BE2C (cell line): ENCODE results near the gene HMGXB3.

ENCODE experiments used
- DNase-seq: peaks from one replicate; pipeline ENCODE4 v3.0.0-alpha.2; 2020
- H3K27me3 ChIP-seq: fragments of 250-450 bp; sonication (Bioruptor Pico); 2 replicates; pipeline ENCODE4 v1.5.1; 2020; ENCODE audit warnings: mild to moderate bottlenecking
- H3K36me3 ChIP-seq: fragments of 250-450 bp; sonication (Bioruptor Pico); 2 replicates; pipeline ENCODE4 v1.5.1; 2020; ENCODE audit warnings: mild to moderate bottlenecking
- H3K4me1 ChIP-seq: fragments of 250-450 bp; sonication (Bioruptor Pico); 2 replicates; pipeline ENCODE4 v1.5.1; 2020
- H3K4me3 ChIP-seq: 2 replicates; pipeline ENCODE4 v1.5.1; 2011; ENCODE audit warnings: low read depth, low read length
- H3K9me3 ChIP-seq: fragments of 250-450 bp; sonication (Bioruptor Pico); 2 replicates; pipeline ENCODE4 v1.5.1; 2020
- TF ChIP-seq, protein P1 (sequence below): IDR thresholded peaks from 2 replicates; pipeline ENCODE4 v1.5.1; 2012; ENCODE audit warnings: mild to moderate bottlenecking, low read depth, low read length

HMGXB3 gene

DNA sequence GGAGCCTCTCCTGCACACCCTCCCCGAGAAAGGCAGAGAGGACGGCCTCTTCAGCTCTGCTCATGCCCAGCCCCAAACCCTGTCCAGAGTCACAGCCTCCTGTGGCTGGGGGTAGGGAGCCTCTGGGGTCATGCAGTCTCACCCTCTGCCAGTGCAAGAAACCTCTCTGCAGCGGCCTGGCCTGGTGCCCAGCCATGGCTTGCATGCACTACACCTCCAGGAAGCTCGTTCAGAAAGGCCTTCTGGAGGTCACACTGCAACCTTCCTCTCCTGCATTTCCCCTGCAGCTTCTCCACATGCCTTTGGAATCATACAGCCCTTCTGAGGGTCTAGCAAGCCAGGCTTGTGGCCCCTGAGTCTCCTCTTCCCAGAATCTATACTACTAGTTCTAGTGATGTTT is 67.9 kb downstream of the HMGXB3 start:
- no peaks in the 10 kb centered on the region for H3K36me3 ChIP-seq
- H3K4me3 ChIP-seq: no peak overlapping the region
- H3K4me1 ChIP-seq: no peaks in the 10 kb centered on the region
- H3K27me3 ChIP-seq: no peaks in the 10 kb centered on the region
- TF ChIP-seq, protein P1, sequence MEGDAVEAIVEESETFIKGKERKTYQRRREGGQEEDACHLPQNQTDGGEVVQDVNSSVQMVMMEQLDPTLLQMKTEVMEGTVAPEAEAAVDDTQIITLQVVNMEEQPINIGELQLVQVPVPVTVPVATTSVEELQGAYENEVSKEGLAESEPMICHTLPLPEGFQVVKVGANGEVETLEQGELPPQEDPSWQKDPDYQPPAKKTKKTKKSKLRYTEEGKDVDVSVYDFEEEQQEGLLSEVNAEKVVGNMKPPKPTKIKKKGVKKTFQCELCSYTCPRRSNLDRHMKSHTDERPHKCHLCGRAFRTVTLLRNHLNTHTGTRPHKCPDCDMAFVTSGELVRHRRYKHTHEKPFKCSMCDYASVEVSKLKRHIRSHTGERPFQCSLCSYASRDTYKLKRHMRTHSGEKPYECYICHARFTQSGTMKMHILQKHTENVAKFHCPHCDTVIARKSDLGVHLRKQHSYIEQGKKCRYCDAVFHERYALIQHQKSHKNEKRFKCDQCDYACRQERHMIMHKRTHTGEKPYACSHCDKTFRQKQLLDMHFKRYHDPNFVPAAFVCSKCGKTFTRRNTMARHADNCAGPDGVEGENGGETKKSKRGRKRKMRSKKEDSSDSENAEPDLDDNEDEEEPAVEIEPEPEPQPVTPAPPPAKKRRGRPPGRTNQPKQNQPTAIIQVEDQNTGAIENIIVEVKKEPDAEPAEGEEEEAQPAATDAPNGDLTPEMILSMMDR: no peak
- DNase-seq: no peak
- H3K9me3 ChIP-seq: no peaks in the 10 kb centered on the region

GRCh38 chr5:150068961-150069645 is 68.6 kb downstream of the HMGXB3 start:
- no peaks in the 10 kb centered on the region for H3K4me1 ChIP-seq
- no peaks in the 10 kb centered on the region for H3K9me3 ChIP-seq
- H3K36me3 ChIP-seq: no peaks in the 10 kb centered on the region
- no peaks in the 10 kb centered on the region for H3K27me3 ChIP-seq
- TF ChIP-seq, protein P1: no peak
- DNase-seq: no peak
- no peak overlapping the region for H3K4me3 ChIP-seq

GRCh38 chr5:150069672-150070627 is 69.4 kb downstream of the HMGXB3 start:
- no peak for DNase-seq
- H3K4me3 ChIP-seq: no peak overlapping the region
- no peaks in the 10 kb centered on the region for H3K36me3 ChIP-seq
- H3K4me1 ChIP-seq: no peaks in the 10 kb centered on the region
- TF ChIP-seq, protein P1: no peak
- H3K9me3 ChIP-seq: no peaks in the 10 kb centered on the region
- H3K27me3 ChIP-seq: no peaks in the 10 kb centered on the region

DNA sequence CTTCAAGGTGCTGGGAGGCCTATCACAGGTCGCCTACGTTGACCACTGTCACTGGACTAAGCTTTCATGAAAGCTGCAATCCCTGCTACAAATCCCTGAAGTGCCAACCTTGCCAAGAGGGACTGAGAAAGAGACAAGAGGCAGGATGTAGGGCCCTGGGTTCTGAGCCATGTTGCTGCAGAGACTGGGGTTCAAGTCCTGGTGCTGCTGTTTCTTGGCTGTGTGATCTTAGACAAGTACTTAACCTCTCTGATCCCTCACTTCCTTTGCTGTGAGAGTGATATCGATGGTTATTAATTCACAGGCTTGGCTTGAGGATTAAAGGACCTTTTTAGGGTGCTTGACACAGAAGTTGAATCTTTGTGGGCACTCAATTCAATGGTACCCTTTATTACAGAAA is 70.3 kb downstream of the HMGXB3 start:
- no peaks in the 10 kb centered on the region for H3K9me3 ChIP-seq
- no peak overlapping the region for H3K4me3 ChIP-seq
- no peaks in the 10 kb centered on the region for H3K4me1 ChIP-seq
- no peaks in the 10 kb centered on the region for H3K27me3 ChIP-seq
- no peak for DNase-seq
- no peaks in the 10 kb centered on the region for H3K36me3 ChIP-seq
- TF ChIP-seq, protein P1: no peak

GRCh38 chr5:150073086-150073625 is 72.6 kb downstream of the HMGXB3 start:
- TF ChIP-seq, protein P1: no peak
- DNase-seq: no peak
- H3K36me3 ChIP-seq: no peaks in the 10 kb centered on the region
- H3K4me3 ChIP-seq: no peak overlapping the region
- H3K4me1 ChIP-seq: no peaks in the 10 kb centered on the region
- H3K27me3 ChIP-seq: no peaks in the 10 kb centered on the region
- H3K9me3 ChIP-seq: no peaks in the 10 kb centered on the region
